NT2/D1 (cell line): ENCODE results near the gene RPGRIP1L.

Source experiments
- SUZ12 ChIP-seq: IDR thresholded peaks from 2 replicates; pipeline ENCODE4 v1.6.1; 2011; ENCODE audit not compliant: insufficient read length, insufficient read depth; ENCODE audit errors: extremely low read depth
- YY1 ChIP-seq: IDR thresholded peaks from 2 replicates; pipeline ENCODE4 v1.6.1; 2011; ENCODE audit not compliant: insufficient read length, insufficient read depth
- ZNF274 ChIP-seq: IDR thresholded peaks from 2 replicates; pipeline ENCODE4 v1.6.1; 2011; ENCODE audit warnings: mild to moderate bottlenecking, low read depth, low read length

DNA sequence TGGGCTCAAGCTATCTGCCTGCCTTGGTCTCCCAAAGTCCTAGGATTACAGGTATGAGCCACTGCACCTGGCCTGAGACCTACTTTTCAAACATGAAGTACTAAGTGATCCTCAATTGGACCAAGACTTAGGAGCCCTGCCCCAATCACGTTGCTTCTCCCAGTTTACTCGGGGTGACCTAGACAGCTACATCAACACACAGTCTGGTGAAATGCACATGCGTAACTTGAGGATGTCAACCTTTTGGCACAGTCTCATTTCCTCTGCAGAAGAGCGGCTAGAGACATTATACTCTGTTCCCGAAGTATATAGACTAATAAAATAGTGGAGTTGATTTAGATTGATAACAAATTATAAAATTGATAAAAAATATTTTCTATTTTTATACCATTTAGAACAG, 17.4 kb upstream of the RPGRIP1L start:
- no peak for TF ChIP-seq ZNF274
- no peak for TF ChIP-seq YY1
- TF ChIP-seq SUZ12, result no peak
